Measurements from ENCODE around the gene RNF167.

RNF167 gene

GRCh38 chr17:4958102-4958501, 18.0 kb downstream of the RNF167 start:
- DNase-seq, result no peak

- DNase-seq, result no peak
These were observed 19.3 kb downstream of the RNF167 start for GRCh38 chr17:4959261-4959965.

- no peak for DNase-seq
These were observed 20.3 kb downstream of the RNF167 start for GRCh38 chr17:4960279-4960922.

GRCh38 chr17:4965311-4965986, 25.4 kb downstream of the RNF167 start:
- DNase-seq, result no peak

- peak; percentile 97 to 99 (median 98) for DNase-seq
These were observed 26.9 kb downstream of the RNF167 start for GRCh38 chr17:4966844-4967538.

- DNase-seq, result peak; percentile 96 to 98 (median 98)
These were observed 27.7 kb downstream of the RNF167 start, which contains the start of gene SPAG7 for GRCh38 chr17:4967539-4968485. TSS of gene SPAG7 (minus strand) at chr17:4967817. CDS start at chr17:4967804, 13 bp downstream.

- DNase-seq, result peak in 2 of 3 donors; percentile 48 to 66
These were observed 28.5 kb downstream of the RNF167 start for GRCh38 chr17:4968486-4969046.

GRCh38 chr17:4969047-4969550, 29.0 kb downstream of the RNF167 start:
- peak; percentile 68 to 84 (median 69) for DNase-seq

GRCh38 chr17:4969551-4970173, 29.6 kb downstream of the RNF167 start:
- peak; percentile 57 to 76 (median 68) for DNase-seq

GRCh38 chr17:4970273-4970672, 30.2 kb downstream of the RNF167 start:
- no peak for DNase-seq

- no peak for DNase-seq
These were observed 31.8 kb downstream of the RNF167 start for GRCh38 chr17:4971826-4972225.

GRCh38 chr17:4972322-4972721, 32.3 kb downstream of the RNF167 start:
- DNase-seq, result no peak

- no peak for DNase-seq
These were observed 32.7 kb downstream of the RNF167 start for GRCh38 chr17:4972752-4973151.

- DNase-seq, result peak in 2 of 3 donors; percentile 20 to 24
These were observed 33.4 kb downstream of the RNF167 start for GRCh38 chr17:4973256-4974114.

GRCh38 chr17:4974115-4974670, 34.1 kb downstream of the RNF167 start:
- DNase-seq, result no peak

- DNase-seq, result peak; percentile 76 to 81 (median 80)
These were observed 38.7 kb downstream of the RNF167 start for GRCh38 chr17:4978726-4979125.

GRCh38 chr17:4980644-4981216, 40.7 kb downstream of the RNF167 start:
- peak; percentile 55 to 60 (median 57) for DNase-seq

- peak; percentile 34 to 54 (median 53) for DNase-seq
These were observed 42.2 kb downstream of the RNF167 start for GRCh38 chr17:4982305-4982704.

- peak; percentile 36 to 40 (median 38) for DNase-seq
These were observed 46.3 kb downstream of the RNF167 start for GRCh38 chr17:4986403-4986802.
